Mononuclear cell (primary cell): ENCODE measurements around the gene HECTD2. TPM values are rescaled to one million over a fixed set of nuclear protein-coding genes. Genes with fewer than 3 reads are reported as not detected.
"Not testable (repeated sequence)": the region's sequence is repeated elsewhere in the genome, so short reads cannot be mapped to it uniquely, and the experiment has no call there.

Experiments used
- H3K27me3 ChIP-seq: 2 replicates; pipeline ENCODE4 v1.6.0; 2011; ENCODE audit warnings: low read length, control low read depth; ENCODE audit not compliant: insufficient read depth
- H3K4me1 ChIP-seq: 2 replicates; pipeline ENCODE4 v1.5.1; 2011; ENCODE audit warnings: mild to moderate bottlenecking, low read length, control low read depth; ENCODE audit not compliant: insufficient read depth
- H3K4me3 ChIP-seq: 2 replicates; pipeline ENCODE4 v1.5.1; 2011; ENCODE audit warnings: mild to moderate bottlenecking, low read length, moderate library complexity
- H3K9me3 ChIP-seq: 2 replicates; pipeline ENCODE4 v1.5.1; 2011; ENCODE audit warnings: low read depth, mild to moderate bottlenecking, control low read depth, low read length
- total RNA-seq: library from RNA; depleted of rRNA; stranded (reverse); fragments of >200 nt; gene quantifications from one replicate; pipeline ENCODE4 v1.2.3, GENCODE V29; 2012

Gene HECTD2
- total RNA-seq, 1 donor = 1.5 TPM

DNA sequence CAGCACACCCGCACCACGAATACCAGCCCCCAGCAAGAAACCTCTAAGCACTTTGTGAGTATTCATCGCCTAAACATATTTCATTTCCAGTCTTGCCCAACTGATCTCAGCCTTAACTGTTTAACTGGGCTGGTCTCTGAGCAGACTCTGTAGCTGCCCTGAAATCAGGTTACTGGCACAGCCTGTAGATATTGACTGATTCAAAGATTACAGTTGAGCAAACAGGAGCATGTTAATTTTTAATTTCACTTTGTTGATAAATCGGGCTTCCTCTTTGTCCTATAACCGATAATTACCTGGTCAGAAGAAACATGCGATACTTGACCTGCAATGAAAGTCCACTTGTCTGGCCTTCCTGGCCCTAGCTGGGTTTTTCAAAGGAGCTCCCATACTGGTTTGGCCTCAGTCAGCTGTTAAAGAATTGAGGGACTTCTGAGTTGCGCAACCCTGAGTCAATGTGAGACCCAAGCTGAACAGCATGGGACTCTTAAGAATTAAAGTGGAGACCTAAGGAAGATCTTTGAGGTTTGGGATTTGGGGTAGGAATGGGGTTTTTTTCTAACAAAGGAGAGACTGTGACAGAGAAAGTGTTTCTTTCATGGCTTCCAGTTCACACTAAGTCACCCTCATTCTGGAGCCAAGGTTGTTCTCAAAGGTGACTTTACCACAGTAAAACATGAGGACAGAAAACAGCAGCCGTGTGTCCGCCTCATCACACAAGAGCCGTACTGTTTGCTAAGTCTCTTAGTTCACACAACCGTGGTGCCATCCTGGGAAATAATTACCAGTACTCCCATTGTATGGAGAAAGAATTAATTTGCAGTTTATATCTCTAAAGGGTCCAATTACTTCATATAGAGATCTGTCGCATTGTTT lies 146.8 kb downstream of the HECTD2 start:
- Histone ChIP-seq H3K9me3 (no peaks in the 10 kb centered on the region), H3K27me3 (no peaks in the 10 kb centered on the region), H3K4me1 (no peaks in the 10 kb centered on the region), H3K4me3 (no peak overlapping the region)

DNA sequence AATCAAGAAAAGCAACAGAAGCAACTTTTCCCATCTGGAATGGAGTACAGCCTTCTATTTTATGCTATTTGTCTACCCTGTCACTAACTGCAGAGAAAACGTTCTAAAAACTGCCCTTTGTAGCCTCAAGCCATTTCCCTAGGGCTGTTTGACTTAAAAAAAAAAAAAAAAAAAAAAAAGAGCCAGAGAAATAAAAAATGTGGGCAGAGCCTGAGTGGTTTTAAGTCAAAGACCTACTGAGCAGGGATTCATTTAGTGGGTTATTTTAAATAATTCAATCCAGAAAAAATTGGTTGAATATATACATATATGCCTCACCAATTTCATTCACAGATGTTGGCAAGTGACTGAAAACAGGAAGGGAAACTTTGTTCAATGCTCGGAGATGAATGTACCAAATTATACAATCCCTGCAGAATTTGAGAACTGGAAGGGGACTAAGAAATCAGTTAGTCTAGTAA lies 147.5 kb downstream of the HECTD2 start:
- Histone ChIP-seq H3K27me3 (no peaks in the 10 kb centered on the region), H3K4me3 (no peak overlapping the region), H3K4me1 (no peaks in the 10 kb centered on the region), H3K9me3 (no peaks in the 10 kb centered on the region)

DNA sequence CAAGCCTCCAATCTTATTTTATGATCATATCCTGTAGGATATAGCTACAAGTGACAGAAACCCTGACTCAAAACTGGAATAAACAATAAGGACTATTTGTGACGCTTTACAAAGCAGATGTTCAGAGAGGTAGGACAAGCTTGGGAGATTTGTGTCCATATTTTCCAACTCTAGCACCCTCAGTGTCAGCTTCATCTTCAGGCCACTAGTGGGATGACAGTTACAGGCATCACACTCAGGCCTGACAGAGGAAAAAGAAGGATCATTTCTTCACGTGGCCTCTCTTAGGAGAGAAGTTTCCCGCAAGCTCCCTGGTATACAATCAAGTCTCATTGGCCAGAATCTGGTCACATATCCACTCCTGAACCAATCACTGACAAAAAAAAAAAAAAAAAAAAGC lies 148.3 kb downstream of the HECTD2 start:
- Histone ChIP-seq H3K4me1 (no peaks in the 10 kb centered on the region), H3K4me3 (no peak overlapping the region), H3K9me3 (no peaks in the 10 kb centered on the region), H3K27me3 (no peaks in the 10 kb centered on the region)

DNA sequence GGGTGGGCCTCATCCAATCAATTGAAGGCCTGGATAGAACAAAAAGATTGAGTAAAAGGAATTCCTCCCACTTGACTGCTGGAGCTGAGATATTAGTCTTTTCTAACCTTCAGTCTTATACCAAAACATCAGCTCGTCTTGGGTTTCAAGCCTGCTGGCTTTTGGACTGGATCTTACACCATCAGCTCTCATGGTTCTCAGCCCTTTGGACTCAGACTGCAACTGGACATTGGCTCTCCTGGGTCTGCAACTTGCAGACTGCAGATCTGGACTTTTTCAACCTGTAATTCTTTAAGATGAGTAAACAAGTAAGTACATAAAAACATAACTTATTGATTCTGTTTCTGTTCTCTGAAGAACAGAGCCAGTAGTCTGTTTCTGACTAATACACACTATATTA lies 149.0 kb downstream of the HECTD2 start:
- no peaks in the 10 kb centered on the region for H3K9me3 ChIP-seq
- H3K27me3 ChIP-seq = no peaks in the 10 kb centered on the region
- no peaks in the 10 kb centered on the region for H3K4me1 ChIP-seq
- H3K4me3 ChIP-seq = no peak overlapping the region

DNA sequence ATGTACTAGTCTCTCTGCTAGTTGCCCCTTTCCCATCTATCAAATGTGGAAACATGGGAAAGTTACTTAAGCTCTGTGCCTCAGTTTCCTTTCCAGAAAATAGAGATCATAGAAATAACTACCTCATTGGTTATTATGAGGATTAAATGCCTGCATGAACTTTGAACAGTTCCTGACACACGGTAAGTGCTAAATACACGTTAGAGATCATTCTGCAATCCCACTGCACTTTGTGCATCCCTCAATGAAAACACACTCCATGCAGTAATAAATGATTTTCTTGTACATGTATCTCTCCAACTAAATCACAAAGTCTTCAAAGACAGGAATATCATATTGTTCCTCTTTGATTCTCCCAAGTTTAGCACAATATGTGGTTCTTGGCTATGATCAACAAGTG lies 149.6 kb downstream of the HECTD2 start:
- H3K27me3 ChIP-seq = no peaks in the 10 kb centered on the region
- no peaks in the 10 kb centered on the region for H3K4me1 ChIP-seq
- no peak overlapping the region for H3K4me3 ChIP-seq

DNA sequence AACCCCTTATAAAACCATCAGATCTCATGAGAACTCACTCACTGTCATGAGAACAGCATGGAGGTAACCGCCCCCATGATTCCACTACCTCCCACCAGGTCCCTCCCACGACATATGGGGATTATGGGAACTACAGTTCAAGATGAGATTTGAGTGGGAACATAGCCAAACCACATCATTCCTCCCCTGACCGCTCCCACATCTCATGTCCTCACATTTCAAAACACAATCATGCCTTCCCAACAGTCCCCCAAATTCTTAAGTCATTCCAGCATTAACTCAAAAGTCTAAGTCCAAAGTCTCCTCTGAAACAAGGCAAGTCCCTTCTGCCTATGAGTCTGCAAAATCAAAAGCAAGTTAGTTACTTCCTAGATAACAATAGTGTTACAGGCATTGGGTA lies 150.7 kb downstream of the HECTD2 start:
- H3K4me3 ChIP-seq, H3K27me3 ChIP-seq, H3K4me1 ChIP-seq, H3K9me3 ChIP-seq: not testable (repeated sequence)

More for the DNA sequence above, 149.6 kb downstream of the HECTD2 start:
- no peaks in the 10 kb centered on the region for H3K9me3 ChIP-seq

DNA sequence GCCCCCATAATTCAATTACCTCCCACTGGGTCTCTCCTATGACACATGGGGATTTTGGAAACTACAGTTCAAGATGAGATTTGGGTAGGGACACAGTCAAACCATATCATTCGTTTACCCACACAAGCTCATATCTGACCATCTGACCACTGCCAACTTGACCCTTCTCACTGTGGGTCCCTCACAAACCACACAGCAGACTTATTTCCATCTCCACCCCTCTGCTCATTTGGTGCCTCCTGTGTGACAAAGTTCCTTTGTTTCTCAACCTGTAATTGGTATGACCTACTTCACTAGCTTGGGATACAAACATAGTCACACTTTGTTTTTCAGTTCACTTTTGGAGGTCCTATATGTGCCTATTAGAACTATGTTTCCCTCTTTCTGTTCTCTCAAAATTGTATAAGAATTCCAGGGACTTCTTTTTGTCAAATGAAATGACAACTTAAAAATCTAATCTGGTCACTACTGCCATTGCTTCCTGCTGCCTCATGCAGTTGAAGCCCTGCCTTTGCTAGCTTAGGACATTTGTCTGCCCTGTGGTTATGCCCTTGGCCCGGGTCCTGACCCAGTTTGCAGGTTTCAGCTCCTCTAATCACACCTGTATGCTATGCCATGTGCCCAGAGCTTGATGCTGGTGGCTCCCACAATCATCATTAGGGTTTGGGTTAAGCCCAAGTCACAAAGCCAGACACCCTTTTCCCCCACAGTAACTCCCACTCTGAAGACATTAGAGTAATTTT lies 152.9 kb downstream of the HECTD2 start:
- Histone ChIP-seq H3K27me3 (no peaks in the 10 kb centered on the region), H3K9me3 (no peaks in the 10 kb centered on the region), H3K4me3 (no peak overlapping the region), H3K4me1 (no peaks in the 10 kb centered on the region)

DNA sequence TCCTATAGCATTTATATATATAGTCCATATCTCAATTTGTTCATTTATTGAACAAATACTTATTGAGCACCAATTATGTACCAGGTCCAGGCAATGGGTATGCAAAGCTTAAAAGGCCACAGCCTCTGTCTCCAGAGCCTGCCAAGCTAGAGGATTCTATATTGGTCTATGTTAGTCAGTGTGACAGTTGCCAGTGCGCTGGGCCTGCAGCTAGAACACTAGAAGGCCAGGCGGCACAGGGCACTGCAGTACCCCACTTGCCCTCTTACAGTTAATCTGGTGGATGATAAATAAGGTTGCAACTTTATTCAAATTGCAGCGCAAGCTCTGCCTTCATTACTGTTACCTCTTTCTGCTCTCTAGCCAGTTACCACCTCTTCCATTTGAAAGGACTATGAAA lies 153.9 kb downstream of the HECTD2 start:
- Histone ChIP-seq H3K27me3 (no peaks in the 10 kb centered on the region), H3K4me1 (no peaks in the 10 kb centered on the region)

More for the DNA sequence above, 153.9 kb downstream of the HECTD2 start:
- Histone ChIP-seq H3K9me3 (no peaks in the 10 kb centered on the region), H3K4me3 (no peak overlapping the region)

Other genes starting within 250 kb of the HECTD2 start
- gene PCGF5, start 189.7 kb upstream of the HECTD2 start, total RNA-seq = 106 TPM
- 0.21 TPM for gene PPP1R3C, start 222.7 kb downstream of the HECTD2 start, total RNA-seq